ENCODE measurements around the gene THEMIS. TPM values are rescaled to one million over a fixed set of nuclear protein-coding genes. Genes with fewer than 3 reads are reported as not detected.
A peak's percentile ranks its signal among the peaks of the same experiment; 100 is the strongest.
"Not testable (repeated sequence)": the region's sequence is repeated elsewhere in the genome, so short reads cannot be mapped to it uniquely, and the experiment has no call there.

The THEMIS gene
- polyA plus RNA-seq, 3 donors = not detected

DNA sequence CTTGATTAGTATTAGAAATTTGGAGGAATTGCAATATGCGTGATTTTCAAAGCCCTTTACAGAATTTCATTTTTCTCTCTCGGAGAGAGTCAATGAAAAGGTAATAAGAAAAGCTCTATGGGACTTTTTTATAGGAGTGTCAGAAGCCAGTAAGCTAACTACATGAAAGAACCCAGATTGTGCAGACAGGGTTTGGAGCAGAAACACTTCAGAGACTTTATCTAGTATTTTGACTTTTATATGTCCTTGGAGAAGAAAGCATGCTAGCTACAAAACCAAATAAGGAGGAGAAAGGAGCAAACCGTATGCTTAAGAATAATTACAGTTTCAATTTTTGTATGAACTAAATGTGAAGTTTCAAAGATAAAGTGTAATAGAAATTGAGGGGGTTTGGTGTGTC, 182.2 kb downstream of the THEMIS start:
- no peak for DNase-seq

DNA sequence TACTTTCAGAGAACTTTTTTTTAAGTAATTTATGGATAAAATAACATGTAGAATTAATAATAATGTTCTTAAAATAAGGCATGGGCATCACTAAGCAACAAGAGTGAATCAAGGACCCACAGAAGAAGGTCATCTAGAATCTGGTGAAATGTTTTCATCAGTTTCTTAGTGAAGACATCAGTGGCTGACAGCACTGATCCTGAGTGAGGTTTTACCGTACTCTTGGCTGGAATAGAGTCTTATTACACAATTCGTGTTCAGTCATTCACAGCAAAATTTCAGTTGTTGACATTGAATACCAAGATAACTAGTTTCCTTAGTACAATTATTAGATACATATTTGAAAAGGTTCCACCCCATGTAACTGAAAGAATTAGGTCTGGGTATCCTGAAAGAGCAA, 183.5 kb downstream of the THEMIS start:
- DNase-seq = no peak

DNA sequence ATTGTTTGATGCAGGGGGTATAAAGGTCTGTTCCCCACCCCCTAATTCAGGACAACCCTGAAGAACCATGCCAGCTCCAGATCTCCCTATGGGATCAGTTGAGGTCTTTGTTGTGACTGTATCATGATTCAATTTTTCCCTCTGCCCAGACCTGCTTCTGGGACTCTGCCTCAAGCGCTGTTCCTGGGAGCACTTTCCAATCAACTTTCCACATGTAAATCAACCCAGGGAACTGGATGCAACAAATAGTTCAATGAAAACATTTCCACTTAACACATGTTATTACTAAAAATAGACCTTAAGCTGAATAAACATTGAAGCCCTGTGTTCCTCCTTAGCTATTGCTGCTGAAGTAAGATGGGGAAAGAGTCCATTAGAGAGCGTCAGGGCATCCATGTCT, 184.4 kb downstream of the THEMIS start:
- no peak for DNase-seq

DNA sequence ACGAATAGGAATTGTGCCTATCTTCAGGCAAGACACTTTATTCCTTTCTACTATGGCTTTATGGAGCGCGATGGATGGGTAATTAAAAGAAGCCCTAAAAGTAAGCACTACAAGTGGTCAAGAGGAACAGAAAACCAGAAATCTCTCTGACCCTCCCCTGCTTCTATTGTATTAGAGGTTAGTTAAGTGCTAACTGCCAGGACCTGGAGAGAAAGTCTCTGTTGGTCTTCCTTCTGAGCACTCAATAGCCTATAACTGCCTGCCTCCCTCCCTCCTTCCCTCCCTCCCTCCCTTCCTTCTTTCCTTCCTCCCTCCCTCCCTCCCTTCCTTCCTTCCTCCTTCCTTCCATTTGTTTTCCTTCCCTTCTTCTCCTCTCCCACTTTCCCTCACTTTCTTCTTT, 190.2 kb downstream of the THEMIS start:
- no peak for DNase-seq

GRCh38 chr6:127706216-127706615, 194.6 kb downstream of the THEMIS start:
- DNase-seq = no peak

- no peak for DNase-seq
Observed at GRCh38 chr6:127695108-127695507, 205.8 kb downstream of the THEMIS start.

- DNase-seq = no peak
Observed at GRCh38 chr6:127691146-127691545, 209.7 kb downstream of the THEMIS start.

- no peak for DNase-seq
Observed at GRCh38 chr6:127690588-127690987, 210.3 kb downstream of the THEMIS start.

DNA sequence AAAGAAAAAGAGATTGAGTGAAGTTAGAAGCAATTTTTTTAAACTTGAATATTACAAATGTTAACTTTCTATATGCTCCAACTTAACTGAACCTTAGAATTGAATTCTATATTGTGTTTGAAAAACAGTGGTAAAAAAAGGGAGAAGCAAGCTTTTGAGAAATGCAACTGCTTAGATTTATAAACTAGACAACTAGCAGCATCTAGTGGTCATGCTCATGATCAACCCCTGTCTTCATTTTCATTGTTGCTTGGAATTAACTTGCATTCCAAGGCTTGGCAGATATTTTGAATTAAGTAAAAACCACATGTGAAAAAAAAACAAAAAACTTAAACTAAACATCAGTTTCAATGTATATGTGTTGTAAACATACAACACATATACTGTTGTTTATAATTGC, 210.8 kb downstream of the THEMIS start:
- DNase-seq = peak; percentile 7

- not testable (repeated sequence) for DNase-seq
Observed at GRCh38 chr6:127687490-127687889, 213.4 kb downstream of the THEMIS start.

- DNase-seq = no peak
Observed at GRCh38 chr6:127686084-127686483, 214.8 kb downstream of the THEMIS start.

GRCh38 chr6:127684501-127684900, 216.4 kb downstream of the THEMIS start:
- DNase-seq = no peak
